Liver (tissue), 3 donors: ENCODE results near the gene CHAF1B.

ENCODE experiments used
- ATF3 ChIP-seq: IDR thresholded peaks from 2 replicates; pipeline ENCODE4 v1.6.1; 2016; ENCODE audit warnings: antibody characterized with exemption
- CTCF ChIP-seq: fragments of 150-350 bp; IDR thresholded peaks from 2 replicates; pipeline ENCODE4 v1.5.1; 2017; ENCODE audit warnings: improper control_type of control experiment, low read depth, low read length; ENCODE audit not compliant: missing input control
- EGR1 ChIP-seq, 2 donors: IDR thresholded peaks; 2 replicates each; pipeline ENCODE4 v1.6.1; 2016 to 2018; ENCODE audit warnings: antibody characterized with exemption in 2 of 2, low read depth in 2 of 2
- FOXA2 ChIP-seq: IDR thresholded peaks from 2 replicates; pipeline ENCODE4 v1.6.1; 2016; ENCODE audit warnings: antibody characterized with exemption
- GABPA ChIP-seq, 2 donors: IDR thresholded peaks in 1 of 2; conservative IDR thresholded peaks in 1 of 2; 2 replicates each; pipeline ENCODE4 v1.6.1; 2016; ENCODE audit warnings: antibody characterized with exemption in 2 of 2, mild to moderate bottlenecking in 1 of 2, moderate library complexity in 1 of 2
- HNF4G ChIP-seq: IDR thresholded peaks from 2 replicates; pipeline ENCODE4 v1.6.1; 2016; ENCODE audit warnings: antibody characterized with exemption
- JUND ChIP-seq, 2 donors: IDR thresholded peaks; 2 replicates each; pipeline ENCODE4 v1.6.1; 2016; ENCODE audit warnings: antibody characterized with exemption in 2 of 2
- MAX ChIP-seq: IDR thresholded peaks from 2 replicates; pipeline ENCODE4 v1.6.1; 2016; ENCODE audit warnings: antibody characterized with exemption
- RAD21 ChIP-seq, 2 donors: IDR thresholded peaks; 2 replicates each; pipeline ENCODE4 v1.6.1; 2016; ENCODE audit warnings: antibody characterized with exemption in 2 of 2, mild to moderate bottlenecking in 2 of 2
- REST ChIP-seq: IDR thresholded peaks from 2 replicates; pipeline ENCODE4 v1.6.1; 2016; ENCODE audit warnings: antibody characterized with exemption, mild to moderate bottlenecking
- SP1 ChIP-seq: IDR thresholded peaks from 2 replicates; pipeline ENCODE4 v1.6.1; 2018; ENCODE audit warnings: antibody characterized with exemption, mild to moderate bottlenecking
- TAF1 ChIP-seq: conservative IDR thresholded peaks from 2 replicates; pipeline ENCODE4 v1.6.1; 2016; ENCODE audit warnings: antibody characterized with exemption, mild to moderate bottlenecking
- YY1 ChIP-seq: IDR thresholded peaks from 2 replicates; pipeline ENCODE4 v1.6.1; 2016; ENCODE audit warnings: antibody characterized with exemption, mild to moderate bottlenecking
- ZBTB33 ChIP-seq: IDR thresholded peaks from 2 replicates; pipeline ENCODE4 v1.6.1; 2016; ENCODE audit warnings: antibody characterized with exemption
- donor health status: healthy.
- donor health status: healthy.

GRCh38 chr21:36388835-36389234 lies 3.6 kb downstream of the CHAF1B start:
- TF ChIP-seq RAD21 (IDR thresholded peaks at IDR 0.05) = no peak
- no peak for TF ChIP-seq MAX
- no peak for TF ChIP-seq ATF3
- TF ChIP-seq CTCF = no peak
- no peak for TF ChIP-seq JUND (IDR thresholded peaks at IDR 0.05)
- TF ChIP-seq YY1 = no peak
- no peak for TF ChIP-seq TAF1
- no peak for TF ChIP-seq REST
- TF ChIP-seq FOXA2 = no peak
- no peak for TF ChIP-seq SP1
- no peak for TF ChIP-seq EGR1 (IDR thresholded peaks at IDR 0.05; ENCODE audit: low read depth in 2 of 2)
- no peak for TF ChIP-seq ZBTB33
- no peak for TF ChIP-seq GABPA (IDR thresholded peaks at IDR 0.05 in 1 of 2, conservative IDR thresholded peaks at IDR 0.05 in 1 of 2)
- TF ChIP-seq HNF4G = no peak
